Fibroblast of lung (primary cell): ENCODE data around the gene SLC19A3. TPM values are rescaled to one million over a fixed set of nuclear protein-coding genes. Genes with fewer than 3 reads are reported as not detected.

Source experiments
- DNase-seq, 2 donors: peaks; one replicate each; pipeline versions ENCODE4 v3.0.0 to v3.0.0-alpha.2; 2010; ENCODE audit warnings: low read depth in 2 of 2
- H2AFZ ChIP-seq: 2 replicates; pipeline ENCODE4 v1.5.1; 2012; ENCODE audit warnings: low read length, control low read depth, inconsistent platforms
- H3K27ac ChIP-seq: 2 replicates; pipeline ENCODE4 v1.5.1; 2011; ENCODE audit warnings: low read length, control low read depth; ENCODE audit not compliant: insufficient read depth
- H3K27me3 ChIP-seq: 2 replicates; pipeline ENCODE4 v1.5.1; 2011; ENCODE audit warnings: mild to moderate bottlenecking, low read length; ENCODE audit not compliant: control insufficient read depth, insufficient read depth
- H3K36me3 ChIP-seq: 2 replicates; pipeline ENCODE4 v1.5.1; 2011; ENCODE audit warnings: low read length; ENCODE audit not compliant: control insufficient read depth, insufficient read depth
- H3K4me1 ChIP-seq: 2 replicates; pipeline ENCODE4 v1.5.1; 2011; ENCODE audit warnings: low read length; ENCODE audit not compliant: control insufficient read depth, insufficient read depth; ENCODE audit errors: extremely low read depth
- H3K4me2 ChIP-seq: 2 replicates; pipeline ENCODE4 v1.5.1; 2011; ENCODE audit warnings: low read length, control low read depth; ENCODE audit not compliant: insufficient read depth; ENCODE audit errors: extremely low read depth
- H3K4me3 ChIP-seq, 4 experiments: fragments of 200-600 bp in 1 of 4; sonication (generic) in 1 of 4; replicated peaks in 1 of 4; 2 replicates each; pipeline ENCODE4 v1.5.1; 2011 to 2016; ENCODE audit warnings: low read length in 4 of 4, low read depth in 3 of 4, mild to moderate bottlenecking in 3 of 4, control low read depth in 2 of 4, inconsistent platforms in 1 of 4, mixed read lengths in 1 of 4; ENCODE audit not compliant: insufficient read depth in 1 of 4; ENCODE audit errors: control extremely low read depth in 1 of 4
- H3K79me2 ChIP-seq: 2 replicates; pipeline ENCODE4 v1.5.1; 2012; ENCODE audit warnings: mild to moderate bottlenecking, low read length, inconsistent platforms; ENCODE audit not compliant: control insufficient read depth, insufficient read depth
- H3K9ac ChIP-seq: 2 replicates; pipeline ENCODE4 v1.5.1; 2011; ENCODE audit warnings: mild to moderate bottlenecking, low read length, control low read depth; ENCODE audit not compliant: insufficient read depth
- H3K9me3 ChIP-seq: 2 replicates; pipeline ENCODE4 v1.5.1; 2012; ENCODE audit warnings: low read depth, low read length; ENCODE audit not compliant: control insufficient read depth, insufficient read depth
- H4K20me1 ChIP-seq: 2 replicates; pipeline ENCODE4 v1.5.1; 2011; ENCODE audit warnings: low read length; ENCODE audit not compliant: control insufficient read depth, insufficient read depth; ENCODE audit errors: extremely low read depth
- CTCF ChIP-seq, 2 donors: IDR thresholded peaks in 1 of 2; conservative IDR thresholded peaks in 1 of 2; 1 replicate in 1 of 2; 2 replicates in 1 of 2; pipeline ENCODE4 v1.5.1; 2011 to 2012; ENCODE audit warnings: low read length in 2 of 2, control low read depth in 1 of 2, inconsistent platforms in 1 of 2, low read depth in 1 of 2, mild to moderate bottlenecking in 1 of 2
- EZH2 ChIP-seq: IDR thresholded peaks from 2 replicates; pipeline ENCODE4 v1.5.1; 2012; ENCODE audit warnings: low read length, control low read depth, mild to moderate bottlenecking; ENCODE audit errors: missing control alignments
- polyA plus RNA-seq, 2 donors: library from polyadenylated mRNA; depleted of rRNA in 1 of 2; stranded (reverse) in 1 of 2; unstranded in 1 of 2; fragments of >200 nt; gene quantifications; 2 replicates each; pipeline ENCODE4 v1.2.1, GENCODE V29; 2011 to 2012; ENCODE audit warnings: missing spikeins in 1 of 2
- total RNA-seq: library from RNA; depleted of rRNA; stranded (reverse); fragments of >200 nt; gene quantifications from 2 replicates; pipeline ENCODE4 v1.2.1, GENCODE V29; 2014

SLC19A3 gene
- total and polyA plus RNA-seq, 2 donors (not counting 1 experiment from before 2014, with no cell fraction given) = 0.11 to 0.17 TPM

- Histone ChIP-seq H3K9me3 (no peaks in the 10 kb centered on the region), H3K4me1 (peaks cover 4% of the 10 kb centered on the region), H3K27me3 (no peaks in the 10 kb centered on the region), H3K9ac (no peak overlapping the region), H3K79me2 (no peaks in the 10 kb centered on the region), H3K27ac (no peak overlapping the region), H3K4me3 (no peak overlapping the region), H2AFZ (no peak overlapping the region), H4K20me1 (no peaks in the 10 kb centered on the region), H3K4me2 (no peak overlapping the region), H3K36me3 (no peaks in the 10 kb centered on the region)
- TF ChIP-seq EZH2 = no peak
- TF ChIP-seq CTCF (conservative IDR thresholded peaks at IDR 0.05 in 1 of 2, IDR thresholded peaks at IDR 0.05 in 1 of 2; ENCODE audit: low read depth in 1 of 2, low read length in 2 of 2) = no peak
- peak; percentile 90 to 93 for DNase-seq
These were observed 62.4 kb downstream of the SLC19A3 start for GRCh38 chr2:227655454-227655853.

GRCh38 chr2:227654426-227654825, 63.4 kb downstream of the SLC19A3 start:
- H4K20me1 ChIP-seq = no peaks in the 10 kb centered on the region
- H3K4me2 ChIP-seq = no peak overlapping the region
- no peak overlapping the region for H3K4me3 ChIP-seq
- H3K4me1 ChIP-seq = peaks cover 4% of the 10 kb centered on the region
- no peak for TF ChIP-seq EZH2
- TF ChIP-seq CTCF (conservative IDR thresholded peaks at IDR 0.05 in 1 of 2, IDR thresholded peaks at IDR 0.05 in 1 of 2; ENCODE audit: low read depth in 1 of 2, low read length in 2 of 2) = no peak
- H3K27me3 ChIP-seq = no peaks in the 10 kb centered on the region
- H3K27ac ChIP-seq = no peak overlapping the region
- H3K9ac ChIP-seq = no peak overlapping the region
- no peaks in the 10 kb centered on the region for H3K79me2 ChIP-seq
- H3K36me3 ChIP-seq = no peaks in the 10 kb centered on the region
- no peak overlapping the region for H2AFZ ChIP-seq
- no peaks in the 10 kb centered on the region for H3K9me3 ChIP-seq
- no peak for DNase-seq

GRCh38 chr2:227653419-227653818, 64.4 kb downstream of the SLC19A3 start:
- Histone ChIP-seq H3K4me1 (peaks cover 4% of the 10 kb centered on the region), H3K9ac (no peak overlapping the region), H4K20me1 (no peaks in the 10 kb centered on the region), H3K27ac (no peak overlapping the region), H3K79me2 (no peaks in the 10 kb centered on the region), H3K27me3 (no peaks in the 10 kb centered on the region), H3K4me3 (no peak overlapping the region), H2AFZ (no peak overlapping the region), H3K9me3 (no peaks in the 10 kb centered on the region), H3K36me3 (no peaks in the 10 kb centered on the region), H3K4me2 (no peak overlapping the region)
- no peak for TF ChIP-seq CTCF (conservative IDR thresholded peaks at IDR 0.05 in 1 of 2, IDR thresholded peaks at IDR 0.05 in 1 of 2; ENCODE audit: low read depth in 1 of 2, low read length in 2 of 2)
- TF ChIP-seq EZH2 = no peak
- DNase-seq = peak; percentile 32 to 34
